OCI-LY1 (cell line): ENCODE measurements around the gene HSPA9.

Experiments used
- H2AFZ ChIP-seq: fragments of 200-600 bp; sonication (generic), shearing (Covaris generic); 2 replicates; pipeline ENCODE4 v1.6.0; 2014; ENCODE audit warnings: antibody characterized with exemption, mild to moderate bottlenecking, low read length
- H3F3A ChIP-seq: fragments of 200-600 bp; sonication (generic), shearing (Covaris generic); 2 replicates; pipeline ENCODE4 v1.6.0; 2014; ENCODE audit warnings: mild to moderate bottlenecking, antibody characterized with exemption, low read length, moderate library complexity; ENCODE audit not compliant: insufficient read depth
- H3K27ac ChIP-seq: fragments of 200-600 bp; sonication (generic); 2 replicates; pipeline ENCODE4 v1.5.1; 2014; ENCODE audit warnings: low read length, mixed run types, mild to moderate bottlenecking, low read depth; ENCODE audit not compliant: poor library complexity, severe bottlenecking
- H3K27me3 ChIP-seq: fragments of 200-600 bp; sonication (generic); 2 replicates; pipeline ENCODE4 v1.6.0; 2014; ENCODE audit warnings: antibody characterized with exemption, mild to moderate bottlenecking, low read length, moderate library complexity; ENCODE audit not compliant: insufficient read depth
- H3K36me3 ChIP-seq: fragments of 200-600 bp; sonication (generic); 2 replicates; pipeline ENCODE4 v1.6.1; 2014; ENCODE audit warnings: mild to moderate bottlenecking, antibody characterized with exemption, low read length, moderate library complexity, mixed read lengths; ENCODE audit not compliant: insufficient read depth
- H3K4me1 ChIP-seq: fragments of 200-600 bp; sonication (generic); 2 replicates; pipeline ENCODE4 v1.5.1; 2014; ENCODE audit warnings: mild to moderate bottlenecking, low read length, moderate library complexity; ENCODE audit not compliant: insufficient read depth, severe bottlenecking
- H3K4me2 ChIP-seq: fragments of 200-600 bp; sonication (generic), shearing (Covaris generic); 2 replicates; pipeline ENCODE4 v1.6.1; 2014; ENCODE audit warnings: low read length
- H3K4me3 ChIP-seq: fragments of 200-600 bp; sonication (generic); 2 replicates; pipeline ENCODE4 v1.5.1; 2014; ENCODE audit warnings: low read length, low read depth, mild to moderate bottlenecking, mixed read lengths; ENCODE audit not compliant: poor library complexity, severe bottlenecking
- H3K79me2 ChIP-seq: fragments of 200-600 bp; shearing (Covaris generic); 2 replicates; pipeline ENCODE4 v1.6.1; 2016; ENCODE audit warnings: mixed run types, low read length, mixed read lengths; ENCODE audit not compliant: insufficient read depth
- H3K9ac ChIP-seq: fragments of 200-600 bp; sonication (generic), shearing (Covaris generic); 2 replicates; pipeline ENCODE4 v1.6.1; 2014; ENCODE audit warnings: mild to moderate bottlenecking, low read length, mixed read lengths
- H3K9me2 ChIP-seq: fragments of 200-600 bp; sonication (generic), shearing (Covaris generic); 2 replicates; pipeline ENCODE4 v1.6.1; 2014; ENCODE audit warnings: low read depth, mild to moderate bottlenecking, low read length, mixed read lengths
- H3K9me3 ChIP-seq: fragments of 200-600 bp; shearing (Covaris generic); 2 replicates; pipeline ENCODE4 v1.6.1; 2014; ENCODE audit warnings: low read length, mixed read lengths
- H4K20me1 ChIP-seq: fragments of 200-600 bp; sonication (generic), shearing (Covaris generic); 2 replicates; pipeline ENCODE4 v1.6.0; 2016; ENCODE audit warnings: mild to moderate bottlenecking, low read length; ENCODE audit not compliant: insufficient read depth
- EZH2 ChIP-seq: fragments of 200-600 bp; sonication (generic), shearing (Covaris generic); IDR thresholded peaks from 2 replicates; pipeline ENCODE4 v1.8.0; 2017; ENCODE audit warnings: borderline replicate concordance, mixed run types, mild to moderate bottlenecking, antibody characterized with exemption, low read length, moderate library complexity, mixed read lengths
- TF ChIP-seq, protein P1 (sequence below): fragments of 200-600 bp; sonication (generic), shearing (Covaris generic); IDR thresholded peaks from 2 replicates; pipeline ENCODE4 v1.5.1; 2017; ENCODE audit warnings: mild to moderate bottlenecking, antibody characterized with exemption, low read length, moderate library complexity, mixed read lengths

Gene HSPA9

DNA sequence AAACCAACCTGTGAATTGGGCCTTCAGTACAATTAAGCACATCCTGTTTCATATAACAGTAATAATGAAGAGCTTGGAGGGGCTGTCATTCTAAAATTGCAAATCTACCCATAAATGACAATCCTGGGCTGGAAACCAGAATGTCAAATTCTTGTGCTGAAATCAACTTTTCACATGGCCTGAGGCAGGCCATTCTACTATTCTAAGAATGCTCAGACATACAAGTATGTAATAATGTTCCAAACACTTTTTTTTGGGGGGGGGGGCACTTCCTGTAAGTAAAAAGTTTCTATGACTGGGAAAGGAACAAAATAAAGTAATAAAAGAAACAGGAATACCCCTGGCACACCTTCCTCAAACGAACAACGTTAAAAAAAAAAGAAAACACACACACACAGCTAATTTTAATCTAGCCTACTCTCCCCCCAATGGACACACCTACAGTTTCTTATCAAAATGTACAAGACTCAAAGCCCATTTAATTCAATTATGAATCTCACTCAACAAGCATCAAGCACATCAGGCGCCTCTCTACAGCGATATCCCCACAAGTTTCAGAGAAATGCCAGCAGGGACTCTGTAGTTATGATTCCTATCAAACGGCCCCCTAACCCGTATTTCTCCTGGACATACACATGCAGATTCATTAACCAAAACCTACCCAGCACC lies 33.6 kb downstream of the HSPA9 start:
- no peaks in the 10 kb centered on the region for H4K20me1 ChIP-seq
- peaks cover 53% of the 10 kb centered on the region for H3K4me1 ChIP-seq
- H3K9me2 ChIP-seq, result no peaks in the 10 kb centered on the region
- TF ChIP-seq, protein P1, sequence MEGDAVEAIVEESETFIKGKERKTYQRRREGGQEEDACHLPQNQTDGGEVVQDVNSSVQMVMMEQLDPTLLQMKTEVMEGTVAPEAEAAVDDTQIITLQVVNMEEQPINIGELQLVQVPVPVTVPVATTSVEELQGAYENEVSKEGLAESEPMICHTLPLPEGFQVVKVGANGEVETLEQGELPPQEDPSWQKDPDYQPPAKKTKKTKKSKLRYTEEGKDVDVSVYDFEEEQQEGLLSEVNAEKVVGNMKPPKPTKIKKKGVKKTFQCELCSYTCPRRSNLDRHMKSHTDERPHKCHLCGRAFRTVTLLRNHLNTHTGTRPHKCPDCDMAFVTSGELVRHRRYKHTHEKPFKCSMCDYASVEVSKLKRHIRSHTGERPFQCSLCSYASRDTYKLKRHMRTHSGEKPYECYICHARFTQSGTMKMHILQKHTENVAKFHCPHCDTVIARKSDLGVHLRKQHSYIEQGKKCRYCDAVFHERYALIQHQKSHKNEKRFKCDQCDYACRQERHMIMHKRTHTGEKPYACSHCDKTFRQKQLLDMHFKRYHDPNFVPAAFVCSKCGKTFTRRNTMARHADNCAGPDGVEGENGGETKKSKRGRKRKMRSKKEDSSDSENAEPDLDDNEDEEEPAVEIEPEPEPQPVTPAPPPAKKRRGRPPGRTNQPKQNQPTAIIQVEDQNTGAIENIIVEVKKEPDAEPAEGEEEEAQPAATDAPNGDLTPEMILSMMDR, result no peak
- no peak for TF ChIP-seq EZH2
- H3K9ac ChIP-seq, result peak overlapping the region; percentile 98
- H2AFZ ChIP-seq, result no peak overlapping the region
- peaks cover 49% of the 10 kb centered on the region; the same call in 1 of the 2 replicates for H3K36me3 ChIP-seq
- H3K4me3 ChIP-seq, result peak overlapping the region; percentile 78
- peak overlapping the region; percentile 91 for H3K4me2 ChIP-seq
- no peaks in the 10 kb centered on the region; the same call in 1 of the 2 replicates for H3F3A ChIP-seq
- H3K9me3 ChIP-seq, result no peaks in the 10 kb centered on the region
- H3K27ac ChIP-seq, result peak overlapping the region; percentile 22
- H3K27me3 ChIP-seq, result no peaks in the 10 kb centered on the region
- peaks cover 81% of the 10 kb centered on the region for H3K79me2 ChIP-seq

DNA sequence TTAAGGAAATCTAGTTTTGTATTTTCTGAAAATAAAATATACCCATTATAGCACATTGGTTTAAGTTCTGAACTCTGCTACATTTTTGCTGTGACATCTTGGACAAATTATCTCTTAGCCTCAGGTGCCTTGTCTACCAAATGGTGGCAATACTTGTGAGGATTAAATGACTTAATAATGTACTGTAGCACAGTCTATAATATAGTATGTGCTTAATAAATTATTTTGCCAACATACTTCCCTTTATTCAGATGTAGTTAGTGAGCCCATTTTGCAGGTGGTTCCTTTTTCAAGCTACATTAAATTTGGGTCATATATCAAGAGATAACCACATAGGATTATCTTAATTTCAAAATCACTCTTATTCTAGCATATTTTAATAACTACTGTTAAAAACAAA lies 35.4 kb downstream of the HSPA9 start:
- Histone ChIP-seq H3K79me2 (peaks cover 86% of the 10 kb centered on the region), H3K4me3 (no peak overlapping the region), H3K9me2 (no peaks in the 10 kb centered on the region), H3K27ac (no peak overlapping the region), H4K20me1 (no peaks in the 10 kb centered on the region), H2AFZ (no peak overlapping the region), H3F3A (no peaks in the 10 kb centered on the region; the same call in 1 of the 2 replicates), H3K4me1 (peaks cover 39% of the 10 kb centered on the region), H3K27me3 (no peaks in the 10 kb centered on the region), H3K9ac (no peak overlapping the region), H3K36me3 (peaks cover 58% of the 10 kb centered on the region), H3K9me3 (no peaks in the 10 kb centered on the region), H3K4me2 (peak overlapping the region; percentile 15; the same call in 1 of the 2 replicates)
- no peak for TF ChIP-seq EZH2
- TF ChIP-seq, protein P1, result no peak

DNA sequence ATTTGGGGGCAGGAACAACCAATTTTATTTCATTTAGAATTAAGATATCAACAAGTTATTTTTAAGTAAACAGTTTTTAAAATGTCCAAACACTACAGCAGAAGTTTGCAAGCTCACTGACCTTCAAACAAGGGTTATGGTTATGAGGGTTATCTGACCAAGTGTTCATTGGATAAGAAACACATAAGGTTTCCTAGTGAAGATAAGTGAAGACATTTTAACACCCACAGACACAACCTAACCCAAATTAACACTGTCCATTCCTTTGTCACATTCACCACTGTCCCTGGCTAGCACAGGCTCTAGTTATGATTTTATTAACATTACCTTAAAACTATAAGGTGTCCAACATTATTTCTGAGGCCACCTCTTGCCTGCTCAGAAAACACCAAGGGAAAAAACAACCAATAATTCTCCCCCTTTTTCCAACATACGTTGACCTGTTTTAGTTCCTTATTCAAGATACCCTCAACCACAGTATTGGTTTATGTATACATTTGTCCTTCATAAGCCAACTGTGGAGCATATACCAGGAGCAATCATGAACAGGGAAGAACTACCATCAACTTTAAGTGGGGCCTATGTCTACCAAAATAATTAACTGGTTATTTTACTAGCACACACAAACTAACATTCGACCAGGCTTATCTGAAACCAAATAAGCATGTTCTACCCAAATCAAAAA lies 36.1 kb downstream of the HSPA9 start:
- Histone ChIP-seq H3K9ac (no peak overlapping the region), H4K20me1 (peaks cover 3% of the 10 kb centered on the region; the same call in 1 of the 2 replicates), H3K4me3 (no peak overlapping the region), H3K27ac (no peak overlapping the region), H3K4me2 (0 out of 2 replicates have a peak overlapping the region, but pooled peaks have one; percentile 15), H3K4me1 (peaks cover 32% of the 10 kb centered on the region), H3K36me3 (peaks cover 65% of the 10 kb centered on the region), H3F3A (no peaks in the 10 kb centered on the region; the same call in 1 of the 2 replicates), H3K27me3 (no peaks in the 10 kb centered on the region), H3K79me2 (peaks cover 86% of the 10 kb centered on the region), H3K9me2 (no peaks in the 10 kb centered on the region), H2AFZ (no peak overlapping the region), H3K9me3 (no peaks in the 10 kb centered on the region)
- TF ChIP-seq EZH2, result no peak
- TF ChIP-seq, protein P1, result no peak
